Keratinocyte (primary cell): Measurements from ENCODE around the gene GPR37L1. TPM values are rescaled to one million over a fixed set of nuclear protein-coding genes. Genes with fewer than 3 reads are reported as not detected.

Experiments used
- DNase-seq: peaks from one replicate; pipeline ENCODE4 v3.0.0-alpha.2; 2011; ENCODE audit warnings: low read depth, missing footprints, low spot score
- FAIRE-seq: peaks from 2 replicates; lab custom pipeline; 2011; peaks lifted over from hg19 to GRCh38; lab: Jason Lieb, UNC
- H2AFZ ChIP-seq: 2 replicates; pipeline ENCODE4 v1.6.0; 2012; ENCODE audit warnings: low read length, control low read depth, inconsistent platforms; ENCODE audit not compliant: control insufficient read depth
- H3K27ac ChIP-seq: 2 replicates; pipeline ENCODE4 v1.5.1; 2011; ENCODE audit warnings: low read length; ENCODE audit not compliant: control insufficient read depth, insufficient read depth
- H3K27me3 ChIP-seq: 3 replicates; pipeline ENCODE4 v1.6.0; 2011; ENCODE audit warnings: low read length; ENCODE audit not compliant: control insufficient read depth, insufficient read depth; ENCODE audit errors: extremely low read depth
- H3K36me3 ChIP-seq, 2 experiments: 2 replicates in 1 of 2; 3 replicates in 1 of 2; pipeline ENCODE4 v1.5.1; 2011; ENCODE audit warnings: low read length in 2 of 2, mild to moderate bottlenecking in 1 of 2; ENCODE audit not compliant: control insufficient read depth in 2 of 2, insufficient read depth in 2 of 2; ENCODE audit errors: extremely low read depth in 1 of 2
- H3K4me1 ChIP-seq: 3 replicates; pipeline ENCODE4 v1.5.1; 2011; ENCODE audit warnings: low read length; ENCODE audit not compliant: control insufficient read depth, insufficient read depth; ENCODE audit errors: extremely low read depth
- H3K4me2 ChIP-seq: 3 replicates; pipeline ENCODE4 v1.6.0; 2011; ENCODE audit warnings: low read depth, low read length; ENCODE audit not compliant: control insufficient read depth, insufficient read depth; ENCODE audit errors: extremely low read depth
- H3K4me3 ChIP-seq, 3 experiments: fragments of 200-600 bp in 1 of 3; sonication (generic) in 1 of 3; 2 replicates in 2 of 3; 3 replicates in 1 of 3; pipeline ENCODE4 v1.5.1; 2011 to 2016; ENCODE audit warnings: low read length in 3 of 3, mild to moderate bottlenecking in 3 of 3, control low read depth in 2 of 3, inconsistent platforms in 1 of 3, low read depth in 1 of 3, mixed read lengths in 1 of 3, mixed run types in 1 of 3, moderate library complexity in 1 of 3; ENCODE audit not compliant: control insufficient read depth in 2 of 3, insufficient read depth in 2 of 3; ENCODE audit errors: extremely low read depth in 1 of 3
- H3K79me2 ChIP-seq: 2 replicates; pipeline ENCODE4 v1.6.0; 2012; ENCODE audit warnings: low read length; ENCODE audit not compliant: control insufficient read depth, insufficient read depth
- H3K9ac ChIP-seq: 3 replicates; pipeline ENCODE4 v1.6.0; 2011; ENCODE audit warnings: low read length; ENCODE audit not compliant: control insufficient read depth, insufficient read depth; ENCODE audit errors: extremely low read depth
- H3K9me1 ChIP-seq: 3 replicates; pipeline ENCODE4 v1.6.0; 2011; ENCODE audit warnings: low read length; ENCODE audit not compliant: control insufficient read depth, insufficient read depth; ENCODE audit errors: extremely low read depth
- H3K9me3 ChIP-seq: 2 replicates; pipeline ENCODE4 v1.5.1; 2012; ENCODE audit warnings: low read depth, low read length; ENCODE audit not compliant: control insufficient read depth
- H4K20me1 ChIP-seq: 3 replicates; pipeline ENCODE4 v1.6.0; 2011; ENCODE audit warnings: low read length; ENCODE audit not compliant: control insufficient read depth, insufficient read depth; ENCODE audit errors: extremely low read depth
- CTCF ChIP-seq, 3 experiments: IDR thresholded peaks in 1 of 3; conservative IDR thresholded peaks in 1 of 3; optimal IDR thresholded peaks in 1 of 3; 2 replicates in 2 of 3; 3 replicates in 1 of 3; pipeline versions ENCODE3 to v1.5.1; 2011; ENCODE audit warnings: low read length in 3 of 3, mild to moderate bottlenecking in 3 of 3, moderate library complexity in 2 of 3, control low read depth in 1 of 3, inconsistent platforms in 1 of 3; ENCODE audit not compliant: insufficient read depth in 2 of 3; ENCODE audit errors: extremely low read depth in 1 of 3
- EZH2 ChIP-seq: IDR thresholded peaks from one replicate; pipeline ENCODE4 v1.6.1; 2012; ENCODE audit warnings: inconsistent platforms, mild to moderate bottlenecking, low read length, moderate library complexity
- dilution Hi-C: fragments of 300-500 bp; cut with MboI; formaldehyde crosslinking; loops from one replicate; pipeline ENCODE4 v1.7.0; 2020; ENCODE audit warnings: low sequenced_read_pairs; ENCODE audit not compliant: extremely low pct_ligation_motif_present
- polyA plus RNA-seq, 5 experiments: library from polyadenylated mRNA; depleted of rRNA in 3 of 5; stranded (reverse) in 3 of 5; stranded (forward) in 1 of 5; unstranded in 1 of 5; fragments of >200 nt; gene quantifications; 1 replicate in 1 of 5; 2 replicates in 3 of 5; 3 replicates in 1 of 5; pipeline versions ENCODE4 v1.2.1 to v1.2.3, GENCODE V29; 2011 to 2012; ENCODE audit warnings: missing spikeins in 2 of 5, low read depth in 1 of 5, low replicate concordance in 1 of 5

The GPR37L1 gene
- polyA plus RNA-seq, 1 donor (not counting 4 experiments of a cell fraction or from before 2014, with no cell fraction given) = not detected

DNA sequence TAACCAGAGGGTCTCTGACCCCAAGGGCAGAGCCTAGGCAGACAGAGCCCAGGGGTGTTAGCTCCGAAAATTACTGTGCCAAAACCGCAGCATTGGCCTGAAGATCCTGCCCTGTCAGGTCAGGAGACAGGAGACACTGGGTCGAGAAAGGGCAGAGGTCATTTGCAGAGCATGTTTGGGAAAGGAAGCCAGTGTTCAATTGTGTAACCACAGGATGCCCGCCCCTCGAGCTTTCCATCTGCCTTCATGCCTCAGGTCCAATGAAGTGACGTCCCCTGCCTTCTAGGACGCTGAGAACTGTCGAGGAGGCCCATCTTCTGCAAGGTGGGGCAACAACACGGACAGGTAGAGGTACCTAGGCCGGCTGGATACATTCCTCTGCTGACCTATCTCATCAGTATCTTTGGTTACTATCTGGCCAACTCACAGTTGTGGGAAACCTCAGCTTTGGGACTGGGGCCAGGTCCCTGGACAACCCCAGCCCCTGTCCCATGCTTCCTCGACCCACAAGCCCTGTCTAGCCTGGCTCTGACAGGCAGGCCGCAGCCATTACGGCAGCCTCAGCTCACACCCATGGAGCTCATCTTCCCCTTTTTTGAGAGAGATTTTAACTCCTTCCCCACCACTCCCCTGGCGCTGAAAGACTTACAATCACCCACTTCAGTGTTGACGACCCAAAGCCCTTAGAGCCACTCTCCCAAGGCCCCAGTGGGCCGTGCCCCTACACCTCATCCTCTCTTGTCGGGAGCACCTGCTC lies 20.5 kb downstream of the GPR37L1 start:
- Histone ChIP-seq H3K36me3 (peaks cover 0 to 5% of the 10 kb centered on the region in 2 experiments), H3K79me2 (peaks cover 59% of the 10 kb centered on the region)
- dilution Hi-C loops = no loop called here

DNA sequence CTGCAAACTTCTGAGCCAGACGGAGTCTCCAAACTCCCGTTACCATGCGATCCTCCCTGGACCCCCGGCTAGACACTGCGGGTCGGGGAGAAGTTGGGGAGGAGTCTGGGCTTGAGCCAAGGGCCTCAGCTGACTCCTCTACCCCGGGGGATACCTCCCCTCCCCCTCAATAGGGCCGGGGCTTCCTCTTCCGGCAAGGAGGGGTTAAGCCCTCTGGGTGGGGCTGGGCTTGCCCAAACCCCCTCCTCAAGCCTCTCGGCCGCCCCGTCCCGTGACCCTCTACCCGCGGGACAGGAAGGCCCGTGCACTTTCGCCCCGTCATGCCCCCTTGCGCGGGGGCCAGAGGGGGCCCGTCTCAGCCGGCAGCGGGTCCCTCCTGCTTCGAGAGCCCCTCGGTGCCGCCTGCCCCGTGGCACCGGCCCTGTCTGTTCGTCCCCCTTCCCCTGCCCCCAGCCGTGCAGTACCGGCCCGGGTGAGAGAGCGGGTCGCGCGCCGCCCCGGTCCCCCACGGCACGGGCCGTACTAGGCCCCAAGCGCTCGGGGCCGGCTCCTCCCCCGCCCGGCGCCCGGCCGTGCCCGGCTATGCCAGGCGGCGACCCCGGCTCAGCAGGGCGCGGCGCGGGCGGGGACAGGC lies 21.2 kb downstream of the GPR37L1 start:
- H3K4me2 ChIP-seq = peak overlapping the region; percentile 83
- peaks cover 6% of the 10 kb centered on the region for H4K20me1 ChIP-seq
- H3K79me2 ChIP-seq = peaks cover 52% of the 10 kb centered on the region
- peaks cover 14% of the 10 kb centered on the region for H3K4me1 ChIP-seq
- FAIRE-seq = no peak
- peak overlapping the region; percentile 58 for H3K27ac ChIP-seq
- H3K4me3 ChIP-seq = peak overlapping the region; percentile 53 to 98 (median 66)
- H3K9ac ChIP-seq = peak overlapping the region; percentile 78
- H3K9me3 ChIP-seq = no peaks in the 10 kb centered on the region
- H2AFZ ChIP-seq = no peak overlapping the region
- peaks cover 0 to 3% of the 10 kb centered on the region in 2 experiments for H3K36me3 ChIP-seq
- TF ChIP-seq CTCF (optimal IDR thresholded peaks at IDR 0.05 in 1 of 3, IDR thresholded peaks at IDR 0.05 in 1 of 3, conservative IDR thresholded peaks at IDR 0.05 in 1 of 3; ENCODE audit: extremely low read depth in 1 of 3, insufficient read depth in 2 of 3, low read length in 3 of 3) = no peak
- no peak for TF ChIP-seq EZH2
- no peak for DNase-seq
- dilution Hi-C loops = no loop called here
- H3K27me3 ChIP-seq = no peaks in the 10 kb centered on the region
- H3K9me1 ChIP-seq = no peaks in the 10 kb centered on the region

More for the DNA sequence above, 20.5 kb downstream of the GPR37L1 start:
- Histone ChIP-seq H2AFZ (no peak overlapping the region), H3K9me1 (no peaks in the 10 kb centered on the region), H3K27me3 (no peaks in the 10 kb centered on the region), H3K4me2 (peak overlapping the region; percentile 83), H3K4me1 (peaks cover 14% of the 10 kb centered on the region), H3K27ac (peak overlapping the region; percentile 58), H3K4me3 (peak overlapping the region; percentile 53 to 98 (median 66)), H3K9ac (peak overlapping the region; percentile 78), H3K9me3 (no peaks in the 10 kb centered on the region), H4K20me1 (peaks cover 8% of the 10 kb centered on the region)
- DNase-seq (no peak), FAIRE-seq (no peak)
- TF ChIP-seq CTCF (optimal IDR thresholded peaks at IDR 0.05 in 1 of 3, IDR thresholded peaks at IDR 0.05 in 1 of 3, conservative IDR thresholded peaks at IDR 0.05 in 1 of 3; ENCODE audit: extremely low read depth in 1 of 3, insufficient read depth in 2 of 3, low read length in 3 of 3) (no peak), EZH2 (no peak)
